Measurements from ENCODE around the gene HMX1.

The HMX1 gene

GRCh38 chr4:8854931-8855330 is 16.7 kb downstream of the HMX1 start:
- no peak for DNase-seq

GRCh38 chr4:8854016-8854415 is 17.6 kb downstream of the HMX1 start:
- no peak for DNase-seq

GRCh38 chr4:8853249-8853648 is 18.4 kb downstream of the HMX1 start:
- DNase-seq, result no peak

DNA sequence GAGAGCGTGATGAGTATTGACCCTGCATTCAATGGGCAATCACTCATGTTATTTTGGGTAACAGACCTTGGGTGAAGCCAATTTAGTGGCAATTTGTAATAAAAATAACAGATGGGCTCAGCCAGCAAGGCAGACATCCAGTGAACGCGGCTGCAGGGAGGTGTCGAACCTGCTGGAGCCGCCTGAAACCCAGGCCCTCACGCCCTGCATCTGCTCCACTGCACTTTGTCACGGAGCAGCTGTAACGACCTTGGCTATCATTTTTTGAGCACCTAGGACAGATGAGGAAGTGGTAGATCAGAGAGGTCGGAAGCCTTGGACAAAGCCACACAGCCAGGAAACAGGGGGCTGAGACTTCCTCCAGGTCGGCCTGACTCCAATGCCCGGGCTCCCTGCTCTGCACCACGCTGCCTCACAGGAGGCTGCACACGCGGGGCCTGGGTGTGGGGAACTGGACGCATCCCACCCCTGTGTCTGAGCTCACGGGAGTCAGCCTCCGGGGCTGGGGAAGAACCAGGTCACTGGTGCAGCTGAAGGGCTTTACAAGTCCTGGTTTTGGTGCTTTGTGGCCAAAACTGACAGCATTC is 19.4 kb downstream of the HMX1 start:
- DNase-seq, result no peak

DNA sequence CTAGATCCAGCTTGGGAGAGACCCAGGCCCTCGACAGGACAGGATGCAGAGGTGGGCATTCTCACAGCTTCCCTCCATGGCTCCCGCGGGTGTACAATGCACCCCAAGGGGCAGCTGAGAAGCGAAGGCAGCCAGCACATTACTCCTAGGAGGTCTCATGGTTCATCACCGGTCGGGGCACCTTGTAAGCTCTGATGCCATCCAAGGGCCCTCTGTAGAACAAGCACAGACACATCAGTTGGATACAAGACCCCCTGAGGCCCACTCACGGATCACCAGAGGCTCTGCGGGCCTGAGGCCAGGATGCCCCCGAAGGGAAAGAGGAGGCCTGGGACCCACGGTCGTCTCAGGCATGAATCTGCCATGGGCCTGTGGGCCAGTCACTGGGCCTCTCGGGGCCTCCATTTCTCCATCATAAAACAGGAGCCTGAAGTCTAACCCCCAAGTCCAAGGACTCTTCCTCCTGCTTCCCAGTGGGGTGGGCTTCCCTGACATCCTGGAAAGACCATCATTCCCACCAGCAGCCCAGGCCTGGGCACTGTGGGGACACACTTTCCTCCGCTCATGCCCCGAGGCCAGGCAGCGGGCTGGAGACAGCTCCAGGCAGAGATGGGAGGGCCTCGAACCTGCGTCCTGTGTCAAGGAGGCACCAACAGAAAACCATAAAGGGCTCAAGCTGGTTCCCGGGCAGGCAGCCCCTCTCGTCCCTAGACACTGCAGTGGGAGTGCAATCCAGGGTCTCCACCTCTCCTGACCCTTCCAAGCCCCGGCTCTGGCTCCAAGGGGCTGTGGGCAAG is 20.1 kb downstream of the HMX1 start:
- DNase-seq, result no peak

GRCh38 chr4:8850830-8851188 is 20.8 kb downstream of the HMX1 start:
- DNase-seq, result no peak

DNA sequence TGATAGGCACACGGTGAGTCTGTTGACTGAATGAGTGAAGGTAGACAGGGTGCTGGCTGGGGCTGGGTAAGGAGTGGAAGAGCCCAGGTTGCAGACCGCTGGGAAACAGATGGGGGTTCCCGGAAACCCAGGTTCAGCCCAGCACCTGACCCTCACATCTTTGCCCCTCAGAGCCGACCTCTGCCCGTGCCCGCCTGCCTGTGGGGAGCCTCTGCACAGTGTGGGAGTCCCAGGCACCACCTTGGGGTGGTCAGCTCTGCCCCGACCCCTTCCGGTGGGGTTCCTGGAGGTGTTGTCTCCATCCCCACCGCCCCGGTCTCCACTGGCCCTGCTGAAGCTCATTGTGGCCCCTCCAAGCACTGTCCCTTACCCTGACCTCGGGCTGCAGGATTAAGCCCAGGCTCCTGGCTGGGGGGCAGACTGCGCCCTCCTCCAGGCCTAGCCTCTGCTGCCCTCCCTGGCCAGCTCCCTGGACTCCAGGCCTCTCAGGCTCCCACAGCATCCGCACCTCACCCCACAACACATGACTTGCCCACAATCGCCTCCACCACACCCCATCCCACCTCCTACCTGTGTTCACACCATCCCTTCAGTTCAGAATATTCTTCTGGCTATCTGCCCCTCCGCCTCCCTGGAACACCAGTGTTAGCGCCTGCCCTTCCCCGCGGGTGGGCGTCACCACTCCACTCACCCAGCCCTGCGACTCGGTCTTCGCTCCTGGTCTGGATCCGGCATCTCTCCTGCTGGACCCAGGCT is 21.4 kb downstream of the HMX1 start:
- DNase-seq, result no peak

GRCh38 chr4:8849266-8850073 is 22.2 kb downstream of the HMX1 start:
- DNase-seq, result peak; percentile 4

- peak; percentile 11 for DNase-seq
These were observed 23.0 kb downstream of the HMX1 start for GRCh38 chr4:8848507-8849265.

DNA sequence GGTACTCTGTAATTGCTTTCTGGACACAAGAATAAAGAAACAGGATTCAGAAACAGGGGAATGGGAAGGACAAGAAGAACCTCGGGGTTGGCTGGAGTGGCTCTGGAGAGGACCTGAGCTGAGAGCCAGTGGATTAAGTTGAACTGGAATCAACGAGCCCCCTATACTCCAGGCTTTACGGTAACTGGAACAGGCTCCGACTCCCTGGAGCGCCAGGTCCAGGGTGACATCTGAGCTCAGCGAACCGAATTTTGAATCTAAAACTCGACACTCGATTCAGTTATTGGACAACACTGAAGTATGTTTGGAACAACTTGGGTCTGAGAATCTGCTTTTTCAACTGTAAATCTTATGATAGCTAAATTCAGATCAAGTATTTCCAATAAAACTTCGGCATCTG is 23.9 kb downstream of the HMX1 start:
- DNase-seq, result no peak

DNA sequence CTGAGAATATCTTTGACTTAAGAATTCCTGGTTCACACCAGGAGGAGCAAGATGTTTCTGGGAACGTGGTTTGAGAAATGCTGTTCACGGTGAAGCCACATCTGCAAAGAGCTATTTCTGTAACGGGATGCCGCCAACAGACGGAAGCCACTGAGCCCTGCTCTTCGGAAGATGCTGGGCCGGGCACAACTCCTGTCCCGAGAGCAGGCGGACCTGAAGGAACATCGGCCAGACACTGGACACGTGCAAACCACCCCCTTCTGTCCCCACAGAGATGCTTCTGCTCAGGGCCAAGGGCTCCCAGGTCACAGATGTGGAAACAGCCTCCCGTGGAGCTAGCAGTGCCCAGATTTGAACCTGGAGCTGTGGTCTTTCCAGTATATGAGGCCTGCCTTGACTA is 24.3 kb downstream of the HMX1 start:
- peak; percentile 7 for DNase-seq

DNA sequence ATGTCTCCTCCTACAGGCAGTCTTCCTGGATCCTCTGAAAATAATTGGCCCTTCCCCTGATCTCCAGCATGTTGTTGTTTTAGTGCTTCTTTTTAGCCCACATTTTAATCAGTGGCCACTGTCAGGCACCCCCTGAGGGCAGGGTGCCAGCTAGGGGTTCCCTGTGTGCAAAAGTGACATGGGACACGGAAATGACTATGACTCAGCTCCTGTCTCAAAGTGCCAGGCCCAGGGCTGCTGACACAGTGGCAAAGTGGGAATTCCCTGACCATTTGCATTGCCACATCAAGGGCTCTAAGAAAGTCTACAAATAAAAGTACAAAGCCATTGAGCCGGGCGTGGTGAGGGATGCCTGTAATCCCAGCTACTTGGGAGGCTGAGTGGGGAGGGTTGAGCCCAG is 24.8 kb downstream of the HMX1 start:
- DNase-seq, result peak; percentile 17

GRCh38 chr4:8846046-8846720 is 25.5 kb downstream of the HMX1 start:
- DNase-seq, result peak; percentile 13

DNA sequence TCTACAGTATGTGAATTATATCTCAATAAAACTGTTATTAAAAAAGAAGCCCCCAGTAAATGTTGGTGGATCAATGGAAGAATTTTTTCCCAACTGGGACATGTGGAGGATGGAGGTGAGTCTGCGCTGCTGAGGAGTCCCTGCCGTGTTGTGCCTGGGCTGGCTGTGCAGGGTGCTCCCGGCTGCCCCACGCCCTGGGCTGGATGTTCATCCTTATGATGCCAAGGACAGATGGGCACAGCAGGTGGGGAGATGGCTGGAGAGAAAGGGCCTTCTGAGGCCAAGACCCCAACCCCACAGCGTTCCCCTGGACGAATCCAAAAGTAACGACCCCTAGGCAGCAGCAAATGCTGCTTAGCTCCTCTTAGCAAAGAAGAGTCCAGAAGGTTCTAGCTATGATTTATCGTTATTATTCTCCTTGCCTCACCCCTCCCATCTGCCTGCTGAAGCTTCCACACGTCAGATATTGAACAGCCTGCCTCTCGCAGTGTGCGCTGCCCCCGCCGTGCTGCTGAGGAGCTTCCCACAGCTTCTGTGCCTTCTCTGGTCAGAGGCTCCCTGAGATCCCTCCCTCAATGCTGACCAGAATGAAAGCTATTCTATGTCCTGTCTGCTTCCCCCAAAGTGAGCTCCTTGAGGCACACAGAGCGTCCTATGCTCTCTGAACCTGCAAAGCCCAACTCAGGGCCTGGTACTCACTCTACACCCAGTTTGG is 26.5 kb downstream of the HMX1 start:
- DNase-seq, result no peak

DNA sequence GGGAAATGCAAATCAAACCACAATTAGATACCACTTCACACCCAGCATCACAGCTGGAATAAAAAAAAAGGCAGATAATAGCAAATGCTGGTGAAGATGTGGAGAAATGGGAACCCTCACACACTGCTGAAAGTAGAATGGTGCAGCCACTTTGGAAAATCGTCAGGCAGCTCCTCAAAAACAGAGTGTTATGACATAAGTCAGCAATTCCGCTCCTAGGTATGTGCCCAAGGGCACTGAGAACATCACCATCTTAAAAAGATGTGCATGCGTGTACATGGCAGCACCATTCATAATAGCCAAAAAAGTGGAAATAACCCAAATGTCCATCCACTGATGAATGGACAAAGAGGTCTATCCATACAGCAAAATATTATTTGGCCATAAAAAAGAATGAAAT is 28.0 kb downstream of the HMX1 start:
- DNase-seq, result no peak

- no peak for DNase-seq
These were observed 29.0 kb downstream of the HMX1 start for GRCh38 chr4:8842614-8843013.

GRCh38 chr4:8841678-8842268 is 29.9 kb downstream of the HMX1 start:
- no peak for DNase-seq

GRCh38 chr4:8840816-8841455 is 30.7 kb downstream of the HMX1 start:
- no peak for DNase-seq

GRCh38 chr4:8840006-8840793 is 31.4 kb downstream of the HMX1 start:
- DNase-seq, result peak; percentile 15

All from activated CD4-positive, CD25-positive, alpha-beta regulatory T cell treated with anti-CD3 and anti-CD28 coated beads, Interleukin-2, amount 50 U/mL, for 72 hours (primary cell).